Activated CD4-positive, alpha-beta T cell treated with anti-CD3 and anti-CD28 coated beads for 36 hours (primary cell): ENCODE results near the gene AGAP3. TPM values are rescaled to one million over a fixed set of nuclear protein-coding genes. Genes with fewer than 3 reads are reported as not detected.

ENCODE experiments used
- ATAC-seq: fragments of 200-7000 bp; cut with Tn5 transposase; one replicate; pipeline ENCODE4 v1.10.0; 2021; ENCODE audit warnings: mild to moderate bottlenecking, moderate library complexity
- CTCF ChIA-PET: fragments of 350-600 bp; sonication (Branson Sonifier 250); formaldehyde crosslinking; loops from one replicate; lab custom pipeline; 2021; ENCODE audit warnings: antibody characterized with exemption; lab: Charles Lee
- POLR2A ChIA-PET: fragments of 350-600 bp; sonication (Branson Sonifier 250); formaldehyde crosslinking; loops from one replicate; lab custom pipeline; 2021; ENCODE audit warnings: antibody characterized with exemption, inconsistent platforms; lab: Charles Lee
- DNase-seq: peaks from one replicate; pipeline ENCODE4 v3.0.0-alpha.2; 2020
- H3K27ac Mint-ChIP-seq: one replicate; pipeline ENCODE4 v1.8.0; 2021; ENCODE audit warnings: mixed read lengths
- H3K27me3 Mint-ChIP-seq: one replicate; pipeline ENCODE4 v1.8.0; 2021; ENCODE audit warnings: mixed read lengths
- H3K36me3 Mint-ChIP-seq: one replicate; pipeline ENCODE4 v1.8.0; 2021; ENCODE audit warnings: low read depth, mixed read lengths
- H3K4me1 Mint-ChIP-seq: one replicate; pipeline ENCODE4 v1.8.0; 2021; ENCODE audit warnings: mixed read lengths
- H3K4me3 Mint-ChIP-seq: one replicate; pipeline ENCODE4 v1.8.0; 2021; ENCODE audit warnings: mild to moderate bottlenecking, moderate library complexity, mixed read lengths
- H3K9me3 Mint-ChIP-seq: one replicate; pipeline ENCODE4 v1.8.0; 2021; ENCODE audit warnings: low read depth, mixed read lengths
- intact Hi-C, 2 experiments: fragments of 100-400 bp; cut with DNase I in 1 of 2; cut with micrococcal nuclease in 1 of 2; formaldehyde crosslinking; loops; one replicate each; pipeline versions ENCODE4 v1.14.2 to v1.15.1; 2022 to 2024; cut with DNase I, micrococcal nuclease
- total RNA-seq, 2 experiments: library from RNA; stranded (reverse); gene quantifications; one replicate each; pipeline ENCODE4 v1.2.3, GENCODE V29; 2021

Gene AGAP3
- total RNA-seq, 2 experiments from 2014 or later, result 29.4 to 33.2 TPM

DNA sequence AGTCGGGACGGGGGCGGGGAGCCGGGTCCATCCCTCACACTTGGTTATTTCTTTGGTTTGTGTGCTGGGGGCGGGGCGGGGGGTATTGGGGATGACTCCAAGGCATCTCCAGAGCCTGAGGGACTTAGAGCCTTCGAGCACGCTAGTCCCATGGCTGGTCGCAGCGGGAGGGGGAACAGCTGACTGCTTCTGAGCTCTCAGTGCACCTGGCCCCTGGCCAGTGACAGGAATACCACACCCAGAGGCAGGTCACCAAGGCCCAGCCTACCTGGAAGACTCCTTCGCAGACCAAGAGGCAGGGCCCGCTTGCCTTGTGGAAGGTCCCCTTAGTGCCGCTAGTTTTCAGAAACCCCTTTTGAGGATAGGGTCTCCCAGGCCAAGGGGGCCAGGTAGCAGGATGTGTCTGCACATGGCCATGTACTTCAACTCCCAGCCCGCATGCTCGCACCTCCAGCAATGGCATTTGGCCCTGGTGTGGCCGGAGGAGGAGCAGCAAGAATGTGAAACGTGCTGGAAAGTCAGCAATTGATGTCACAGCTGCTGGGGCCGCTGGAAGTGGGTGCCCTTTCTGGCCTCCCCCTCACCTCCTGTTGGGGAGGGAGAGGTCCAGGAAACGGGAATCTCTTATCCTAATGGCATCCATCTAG is 40.3 kb downstream of the AGAP3 start:
- no peak for DNase-seq
- Mint-ChIP-seq H3K4me1 (peaks cover 5% of the 10 kb centered on the region), H3K9me3 (no peaks in the 10 kb centered on the region), H3K27me3 (no peaks in the 10 kb centered on the region), H3K27ac (no peak overlapping the region), H3K4me3 (no peak overlapping the region), H3K36me3 (peaks cover 10% of the 10 kb centered on the region)
- ChIA-PET POLR2A (no interaction called here), CTCF (interaction anchor here (0.7 kb wide), 1 partner anchor 10 kb away, joined by 3 read pairs; no protein-coding TSS in a partner anchor)
- ATAC-seq, result no peak
- intact Hi-C loops, result loop anchor here in 1 of 2 experiments (10.0 kb wide), 1 partner anchor 118 kb away; the partner anchor contains the start of gene SMARCD3

DNA sequence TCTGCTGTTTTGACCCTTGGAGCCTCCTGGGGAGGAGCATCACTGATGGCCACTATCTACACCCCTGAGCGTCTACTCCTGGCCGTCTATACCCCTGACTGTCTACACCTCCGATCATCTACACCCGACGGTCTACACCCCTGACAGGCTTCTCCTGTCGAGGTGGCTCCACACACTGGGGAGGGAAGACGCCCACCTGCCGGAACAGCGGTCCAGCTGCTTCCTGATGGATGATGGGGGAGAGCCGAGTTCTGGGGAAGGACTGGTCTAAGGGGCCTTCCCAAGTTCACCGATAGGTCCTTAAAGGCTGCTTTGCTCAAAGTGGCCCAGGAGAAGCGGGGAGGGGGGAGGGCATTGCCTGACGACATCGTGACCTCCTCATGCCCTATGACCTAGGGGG is 41.9 kb downstream of the AGAP3 start:
- H3K9me3 Mint-ChIP-seq, result no peaks in the 10 kb centered on the region
- intact Hi-C loops, result loop anchor here in 1 of 2 experiments (10.0 kb wide), 1 partner anchor 117 kb away; the partner anchor contains the start of gene SMARCD3
- ChIA-PET CTCF (interaction anchor here (0.8 to 1.1 kb wide), 2 partner anchors 38 to 116 kb away, joined by 3 read pairs; no protein-coding TSS in a partner anchor), POLR2A (no interaction called here)
- H3K36me3 Mint-ChIP-seq, result peaks cover 10% of the 10 kb centered on the region
- H3K4me3 Mint-ChIP-seq, result no peak overlapping the region
- DNase-seq (no peak), ATAC-seq (no peak)
- H3K27ac Mint-ChIP-seq, result no peak overlapping the region
- H3K27me3 Mint-ChIP-seq, result no peaks in the 10 kb centered on the region
- H3K4me1 Mint-ChIP-seq, result peaks cover 5% of the 10 kb centered on the region

DNA sequence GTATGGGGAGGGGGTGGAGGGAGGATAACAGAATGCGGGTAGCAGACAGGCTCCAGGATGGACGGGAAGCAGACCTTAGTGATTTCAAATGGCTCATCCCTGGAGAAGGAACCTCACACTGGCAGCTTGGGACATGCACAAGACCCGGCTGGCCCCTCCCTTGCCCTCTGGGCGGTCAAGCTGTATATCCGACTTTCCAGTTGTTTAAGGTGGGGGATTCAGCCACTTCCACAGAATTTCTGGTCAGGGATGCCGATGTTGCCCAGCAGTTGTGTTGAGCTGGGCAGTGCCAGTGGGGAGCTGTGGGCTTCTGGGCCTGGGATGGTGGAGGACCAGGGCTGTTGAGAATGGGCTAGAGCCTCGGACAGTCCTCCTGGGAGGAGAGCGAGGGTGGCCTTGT is 42.4 kb downstream of the AGAP3 start:
- Mint-ChIP-seq H3K9me3 (no peaks in the 10 kb centered on the region), H3K4me3 (no peak overlapping the region), H3K27me3 (no peaks in the 10 kb centered on the region), H3K4me1 (peaks cover 4% of the 10 kb centered on the region), H3K27ac (no peak overlapping the region), H3K36me3 (peaks cover 9% of the 10 kb centered on the region)
- CTCF ChIA-PET, result no interaction called here
- POLR2A ChIA-PET, result no interaction called here
- intact Hi-C loops, result loop anchor here in 1 of 2 experiments (10.0 kb wide), 1 partner anchor 116 kb away; the partner anchor contains the start of gene SMARCD3
- ATAC-seq (no peak), DNase-seq (no peak)

DNA sequence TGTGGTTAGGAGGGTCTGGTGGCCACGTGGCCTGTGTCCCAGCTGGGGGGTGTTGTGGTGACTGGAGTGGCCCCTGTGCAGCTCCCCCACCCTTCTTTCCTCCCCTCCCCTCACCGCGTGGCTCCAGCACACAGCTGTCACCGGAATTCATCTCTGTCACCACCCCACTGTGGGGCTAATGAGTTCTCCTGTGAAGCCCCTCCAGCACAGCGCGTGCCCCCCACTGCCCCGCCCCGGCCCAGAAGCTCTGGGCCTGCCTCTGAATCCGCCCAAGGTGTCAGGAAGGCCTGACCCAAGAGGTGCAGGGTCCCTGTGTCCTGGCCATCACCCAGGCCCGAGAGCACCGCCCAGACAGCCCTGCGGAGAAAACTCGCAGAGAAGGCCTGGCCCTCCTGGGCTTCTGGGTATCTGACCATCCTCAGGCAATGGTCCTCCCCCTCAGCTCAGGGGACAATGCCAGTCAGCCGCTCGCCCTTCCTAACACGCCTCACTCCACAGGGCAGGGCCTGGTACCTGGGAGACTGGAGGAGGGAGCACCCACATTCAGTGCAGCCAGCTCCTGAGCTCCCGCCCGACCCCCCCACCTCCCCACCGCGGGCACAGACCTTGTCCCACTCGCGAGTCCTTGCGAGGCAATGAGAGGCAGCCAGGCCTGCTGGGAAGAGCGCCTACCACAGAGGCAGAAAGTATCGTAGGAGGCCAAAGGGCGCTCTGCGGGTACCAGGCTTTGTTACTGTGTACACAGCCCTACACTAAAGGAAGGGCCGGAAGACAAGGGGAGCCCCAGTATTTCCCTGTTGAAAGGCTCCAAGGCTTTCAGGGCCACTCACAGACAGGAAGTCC is 43.1 kb downstream of the AGAP3 start:
- no peaks in the 10 kb centered on the region for H3K4me1 Mint-ChIP-seq
- POLR2A ChIA-PET, result no interaction called here
- intact Hi-C loops, result loop anchor here in 1 of 2 experiments (10.0 kb wide), 1 partner anchor 115 kb away; the partner anchor contains the start of gene SMARCD3
- no peak overlapping the region for H3K4me3 Mint-ChIP-seq
- CTCF ChIA-PET, result interaction anchor here (0.8 kb wide), 1 partner anchor 18 kb away, joined by 3 read pairs; no protein-coding TSS in a partner anchor
- H3K9me3 Mint-ChIP-seq, result no peaks in the 10 kb centered on the region
- no peak overlapping the region for H3K27ac Mint-ChIP-seq
- DNase-seq (no peak), ATAC-seq (no peak)
- peaks cover 4% of the 10 kb centered on the region for H3K36me3 Mint-ChIP-seq
- H3K27me3 Mint-ChIP-seq, result no peaks in the 10 kb centered on the region

DNA sequence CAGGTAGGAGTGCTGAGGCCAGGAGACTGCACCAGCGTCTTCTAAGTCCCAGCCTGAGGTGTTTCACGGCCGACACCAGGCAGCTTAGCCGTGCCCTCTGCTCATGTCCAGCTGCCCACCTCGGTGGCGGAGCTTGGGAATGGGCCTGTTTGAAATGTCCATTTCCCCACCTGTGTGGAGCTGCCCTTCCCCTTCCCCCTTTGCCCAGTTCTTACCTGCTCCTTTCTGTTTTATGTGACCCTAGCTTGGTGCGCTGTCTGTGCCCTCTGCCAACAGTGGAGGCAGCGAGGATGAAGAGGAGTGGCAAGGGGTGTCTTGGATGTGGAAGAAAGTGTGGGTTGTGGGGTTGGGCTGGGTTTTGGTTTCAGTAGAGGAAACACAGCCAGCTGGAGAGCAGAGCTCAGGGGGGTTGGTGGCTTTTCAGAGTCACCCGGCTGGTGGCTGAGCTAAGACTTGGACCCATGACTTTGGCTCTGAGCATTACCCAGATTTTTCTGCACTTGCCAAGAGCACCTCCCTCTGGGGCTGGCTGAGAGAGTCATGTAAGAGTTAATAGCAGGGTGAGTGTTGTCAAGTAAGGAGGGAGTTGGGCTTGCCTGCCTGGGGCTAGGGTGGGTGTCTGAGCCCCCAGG is 43.8 kb downstream of the AGAP3 start:
- ChIA-PET CTCF (interaction anchor here (0.8 to 1.2 kb wide), 2 partner anchors 18 to 167 kb away, joined by 3 read pairs; no protein-coding TSS in a partner anchor), POLR2A (no interaction called here)
- H3K27me3 Mint-ChIP-seq, result no peaks in the 10 kb centered on the region
- no peak overlapping the region for H3K4me3 Mint-ChIP-seq
- H3K4me1 Mint-ChIP-seq, result no peaks in the 10 kb centered on the region
- intact Hi-C loops, result loop anchor here in 1 of 2 experiments (10.0 kb wide), 1 partner anchor 115 kb away; the partner anchor contains the start of gene SMARCD3
- no peaks in the 10 kb centered on the region for H3K9me3 Mint-ChIP-seq
- ATAC-seq (no peak), DNase-seq (no peak)
- no peak overlapping the region for H3K27ac Mint-ChIP-seq
- H3K36me3 Mint-ChIP-seq, result peaks cover 2% of the 10 kb centered on the region

DNA sequence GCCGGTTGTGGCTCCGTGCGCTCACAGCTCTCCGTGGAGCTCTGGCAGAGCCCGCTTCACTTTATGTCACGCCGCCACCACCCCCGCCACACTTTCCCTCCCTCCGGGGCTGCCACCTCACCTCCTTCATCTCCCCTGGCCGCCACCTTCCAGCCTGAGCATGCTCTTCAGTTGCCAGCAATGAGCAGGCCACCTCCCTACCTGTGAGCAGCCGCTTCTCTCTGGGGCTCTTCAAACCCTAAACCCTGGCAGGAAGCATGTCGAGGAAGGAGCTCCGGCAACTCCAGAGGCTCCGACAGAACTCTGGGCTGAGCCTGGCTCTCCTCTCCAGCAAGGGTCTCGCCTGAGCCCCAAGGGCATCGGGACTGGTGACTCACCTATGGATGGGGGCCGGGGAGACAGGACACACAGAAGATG is 44.5 kb downstream of the AGAP3 start:
- no peak overlapping the region for H3K4me3 Mint-ChIP-seq
- ATAC-seq, result no peak
- intact Hi-C loops, result no loop called here
- H3K27ac Mint-ChIP-seq, result no peak overlapping the region
- no peaks in the 10 kb centered on the region for H3K9me3 Mint-ChIP-seq
- CTCF ChIA-PET, result interaction anchor here (1.2 kb wide), 1 partner anchor 168 kb away, joined by 3 read pairs; no protein-coding TSS in a partner anchor
- no peak for DNase-seq
- POLR2A ChIA-PET, result no interaction called here
- no peaks in the 10 kb centered on the region for H3K4me1 Mint-ChIP-seq
- no peaks in the 10 kb centered on the region for H3K27me3 Mint-ChIP-seq
- peaks cover 3% of the 10 kb centered on the region for H3K36me3 Mint-ChIP-seq

DNA sequence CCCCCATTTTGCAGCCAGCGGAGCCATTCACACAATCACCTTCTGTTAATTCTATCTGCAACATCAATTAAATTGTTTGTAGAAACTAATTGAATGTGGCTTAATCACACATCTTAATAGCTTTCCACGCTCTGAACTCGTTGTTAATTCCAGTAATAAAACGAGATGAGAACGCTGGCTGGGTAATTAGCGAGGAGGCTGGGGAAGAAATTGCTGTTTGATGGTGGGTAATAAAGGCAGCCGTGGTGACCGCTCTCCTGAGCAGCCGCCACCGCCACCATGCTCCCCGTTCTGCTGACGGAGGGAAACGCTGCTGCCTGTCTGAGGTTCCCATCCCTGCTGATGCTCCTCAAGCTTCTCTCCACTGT is 44.9 kb downstream of the AGAP3 start:
- no peaks in the 10 kb centered on the region for H3K4me1 Mint-ChIP-seq
- H3K27ac Mint-ChIP-seq, result no peak overlapping the region
- no peaks in the 10 kb centered on the region for H3K27me3 Mint-ChIP-seq
- H3K36me3 Mint-ChIP-seq, result peaks cover 3% of the 10 kb centered on the region
- no peak for DNase-seq
- intact Hi-C loops, result no loop called here
- no peak for ATAC-seq
- POLR2A ChIA-PET, result no interaction called here
- no peak overlapping the region for H3K4me3 Mint-ChIP-seq
- CTCF ChIA-PET, result interaction anchor here (0.9 to 1.0 kb wide), 2 partner anchors 96 to 169 kb away, joined by 3 to 4 read pairs; partner anchors contain the start of gene ABCF2
- no peaks in the 10 kb centered on the region for H3K9me3 Mint-ChIP-seq

DNA sequence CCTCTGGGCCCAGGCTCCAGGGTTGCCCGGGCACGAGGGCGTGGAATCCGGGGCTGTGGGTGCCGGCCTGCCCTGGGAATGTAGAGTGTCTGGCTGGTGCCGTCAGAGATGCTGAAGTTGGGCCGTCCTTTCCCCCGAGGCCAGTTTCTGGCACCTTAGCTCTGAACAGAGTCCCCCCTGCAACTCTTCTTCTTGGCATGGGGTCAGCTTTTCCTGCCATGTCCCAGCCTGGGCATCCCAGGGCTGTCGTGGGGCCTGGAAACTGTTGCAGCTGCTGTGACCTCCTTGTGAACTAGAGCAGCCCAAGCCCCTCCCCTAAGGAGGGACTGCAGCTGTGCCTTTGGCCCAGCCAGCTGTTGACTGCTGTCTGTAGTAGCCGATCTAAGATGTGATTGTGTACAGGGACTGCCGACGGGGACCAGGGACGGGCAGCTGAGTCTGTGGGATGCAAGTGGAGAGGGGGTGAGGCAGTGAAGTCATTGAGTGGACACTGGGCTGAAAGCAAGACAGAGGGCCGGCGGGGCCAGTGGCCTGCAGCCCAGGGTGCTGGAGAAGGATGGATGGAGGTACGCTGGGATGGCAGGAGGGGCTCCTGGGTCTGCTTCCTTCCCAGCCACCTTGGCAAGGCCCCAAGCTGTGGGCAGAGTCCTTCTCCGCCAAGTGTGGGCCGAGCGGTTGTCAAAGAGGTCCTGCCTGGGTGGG is 45.5 kb downstream of the AGAP3 start:
- no peak for ATAC-seq
- Mint-ChIP-seq H3K4me1 (no peaks in the 10 kb centered on the region), H3K36me3 (peaks cover 3% of the 10 kb centered on the region), H3K9me3 (no peaks in the 10 kb centered on the region), H3K27me3 (no peaks in the 10 kb centered on the region), H3K4me3 (no peak overlapping the region), H3K27ac (no peak overlapping the region)
- no peak for DNase-seq
- ChIA-PET POLR2A (no interaction called here), CTCF (interaction anchor here (0.9 to 1.0 kb wide), 2 partner anchors 96 to 168 kb away, joined by 3 to 4 read pairs; partner anchors contain the start of gene ABCF2)
- intact Hi-C loops, result no loop called here

DNA sequence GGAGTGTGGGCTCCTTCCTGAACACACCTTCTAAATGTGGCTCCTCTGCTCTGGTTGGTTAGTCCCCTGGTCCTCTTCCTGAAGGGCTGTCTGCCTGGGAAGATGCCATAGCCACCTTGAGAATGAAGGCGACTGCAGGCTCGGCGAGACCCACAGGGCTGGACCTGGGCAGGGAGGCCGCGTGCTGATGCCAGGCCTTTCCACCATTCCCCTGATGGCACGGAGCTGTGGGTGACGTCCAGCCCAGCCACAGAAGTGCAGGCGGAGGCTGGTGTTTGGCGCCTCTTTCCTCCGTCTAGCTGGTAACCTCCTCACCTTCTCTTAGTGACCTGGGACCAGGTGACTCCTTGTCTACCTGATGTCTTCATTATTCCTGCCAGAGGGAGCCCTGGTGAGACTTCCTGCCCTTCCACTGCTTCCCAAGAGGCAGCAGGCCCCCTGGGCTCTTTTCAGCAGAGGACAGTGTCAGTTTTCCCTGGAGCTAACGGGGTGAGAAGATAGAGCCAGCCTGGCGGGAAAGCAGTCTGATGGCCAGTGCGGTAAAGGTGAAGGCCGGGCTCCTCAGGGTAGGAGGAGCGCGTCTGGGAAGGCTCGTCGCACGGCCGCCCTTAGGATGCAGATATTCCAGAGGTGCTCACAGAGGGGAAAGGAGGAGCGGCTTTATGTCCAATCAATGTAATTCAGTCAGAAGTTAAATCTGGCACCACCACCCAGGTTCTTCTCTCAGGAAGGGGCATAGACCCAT is 46.4 kb downstream of the AGAP3 start:
- Mint-ChIP-seq H3K27ac (no peak overlapping the region), H3K27me3 (no peaks in the 10 kb centered on the region), H3K9me3 (no peaks in the 10 kb centered on the region), H3K4me3 (no peak overlapping the region), H3K36me3 (peaks cover 3% of the 10 kb centered on the region), H3K4me1 (no peaks in the 10 kb centered on the region)
- POLR2A ChIA-PET, result no interaction called here
- DNase-seq (no peak), ATAC-seq (no peak)
- CTCF ChIA-PET, result no interaction called here
- intact Hi-C loops, result no loop called here

DNA sequence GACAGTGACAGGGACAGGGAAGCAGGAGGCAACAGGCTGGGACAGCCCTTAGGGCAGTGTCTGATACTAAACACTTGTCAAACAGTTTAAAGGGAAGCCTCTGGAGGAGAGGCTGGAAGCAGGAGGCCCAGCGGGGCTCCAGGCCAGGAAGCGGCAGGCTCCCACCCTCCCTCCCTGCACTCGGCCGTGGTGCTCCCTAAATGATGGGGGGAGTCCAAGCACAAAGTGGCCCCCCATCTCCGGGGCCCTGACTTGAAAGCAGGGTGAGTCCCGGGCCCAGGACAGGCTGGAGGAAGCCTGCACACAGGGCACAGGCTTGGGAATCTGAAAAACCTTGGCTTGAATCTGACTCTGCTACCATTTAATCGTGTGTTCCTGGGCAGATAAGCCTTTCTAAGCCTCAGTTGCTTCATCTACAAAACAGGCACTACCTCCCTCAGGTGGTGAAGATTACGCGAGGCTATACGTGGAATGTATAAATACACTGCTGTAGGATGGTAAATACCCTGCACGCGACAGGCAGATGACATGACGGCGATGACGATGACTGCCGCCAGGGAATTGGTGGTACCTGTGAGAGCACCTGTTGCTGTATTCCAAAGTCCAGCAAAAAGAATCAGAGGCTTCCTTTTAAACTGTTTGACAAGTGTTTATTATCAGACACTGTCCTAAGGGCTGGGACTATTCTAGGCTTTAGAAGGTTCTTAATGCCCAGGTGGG is 47.2 kb downstream of the AGAP3 start:
- intact Hi-C loops, result no loop called here
- Mint-ChIP-seq H3K27me3 (no peaks in the 10 kb centered on the region), H3K4me1 (no peaks in the 10 kb centered on the region), H3K27ac (no peak overlapping the region), H3K4me3 (no peak overlapping the region), H3K9me3 (no peaks in the 10 kb centered on the region), H3K36me3 (peaks cover 3% of the 10 kb centered on the region)
- ChIA-PET POLR2A (no interaction called here), CTCF (no interaction called here)
- DNase-seq (no peak), ATAC-seq (no peak)
